Measurements from ENCODE around the gene C17orf75.

The C17orf75 gene

DNA sequence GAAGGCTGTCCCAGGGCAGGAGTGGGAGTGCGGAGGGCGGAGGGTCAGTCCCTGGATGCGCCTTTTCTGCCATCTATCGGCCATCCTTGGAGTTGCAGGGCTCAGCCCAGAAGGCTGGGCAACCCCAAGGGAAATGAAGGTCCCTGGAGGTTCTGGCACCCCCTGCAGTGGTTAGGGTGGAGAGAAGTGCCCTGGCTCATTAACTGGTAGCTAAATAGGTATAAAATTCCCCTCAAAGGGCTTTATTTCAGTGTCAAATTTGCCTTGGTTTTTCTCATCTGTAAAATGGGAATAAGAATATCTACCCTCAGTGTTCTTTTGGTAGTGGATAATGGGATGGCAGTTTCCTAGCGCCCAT lies 22.4 kb downstream of the C17orf75 start (continued):
- TF ChIP-seq ZFP3 (tag by site-specific recombination; IDR thresholded peaks at IDR 0.05; ENCODE audit: low read depth) = no peak
- TF ChIP-seq, protein P1, sequence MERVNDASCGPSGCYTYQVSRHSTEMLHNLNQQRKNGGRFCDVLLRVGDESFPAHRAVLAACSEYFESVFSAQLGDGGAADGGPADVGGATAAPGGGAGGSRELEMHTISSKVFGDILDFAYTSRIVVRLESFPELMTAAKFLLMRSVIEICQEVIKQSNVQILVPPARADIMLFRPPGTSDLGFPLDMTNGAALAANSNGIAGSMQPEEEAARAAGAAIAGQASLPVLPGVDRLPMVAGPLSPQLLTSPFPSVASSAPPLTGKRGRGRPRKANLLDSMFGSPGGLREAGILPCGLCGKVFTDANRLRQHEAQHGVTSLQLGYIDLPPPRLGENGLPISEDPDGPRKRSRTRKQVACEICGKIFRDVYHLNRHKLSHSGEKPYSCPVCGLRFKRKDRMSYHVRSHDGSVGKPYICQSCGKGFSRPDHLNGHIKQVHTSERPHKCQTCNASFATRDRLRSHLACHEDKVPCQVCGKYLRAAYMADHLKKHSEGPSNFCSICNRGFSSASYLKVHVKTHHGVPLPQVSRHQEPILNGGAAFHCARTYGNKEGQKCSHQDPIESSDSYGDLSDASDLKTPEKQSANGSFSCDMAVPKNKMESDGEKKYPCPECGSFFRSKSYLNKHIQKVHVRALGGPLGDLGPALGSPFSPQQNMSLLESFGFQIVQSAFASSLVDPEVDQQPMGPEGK (tag by site-specific recombination; IDR thresholded peaks at IDR 0.05) = peak; percentile 38; the same call in 1 of the 2 replicates
- TF ChIP-seq, protein P2, sequence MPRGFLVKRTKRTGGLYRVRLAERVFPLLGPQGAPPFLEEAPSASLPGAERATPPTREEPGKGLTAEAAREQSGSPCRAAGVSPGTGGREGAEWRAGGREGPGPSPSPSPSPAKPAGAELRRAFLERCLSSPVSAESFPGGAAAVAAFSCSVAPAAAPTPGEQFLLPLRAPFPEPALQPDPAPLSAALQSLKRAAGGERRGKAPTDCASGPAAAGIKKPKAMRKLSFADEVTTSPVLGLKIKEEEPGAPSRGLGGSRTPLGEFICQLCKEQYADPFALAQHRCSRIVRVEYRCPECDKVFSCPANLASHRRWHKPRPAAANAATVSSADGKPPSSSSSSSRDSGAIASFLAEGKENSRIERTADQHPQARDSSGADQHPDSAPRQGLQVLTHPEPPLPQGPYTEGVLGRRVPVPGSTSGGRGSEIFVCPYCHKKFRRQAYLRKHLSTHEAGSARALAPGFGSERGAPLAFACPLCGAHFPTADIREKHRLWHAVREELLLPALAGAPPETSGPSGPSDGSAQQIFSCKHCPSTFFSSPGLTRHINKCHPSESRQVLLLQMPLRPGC (tag by site-specific recombination; IDR thresholded peaks at IDR 0.05) = no peak
- TF ChIP-seq ZNF660 (tag by site-specific recombination; IDR thresholded peaks at IDR 0.05) = no peak
- TF ChIP-seq, protein P3, sequence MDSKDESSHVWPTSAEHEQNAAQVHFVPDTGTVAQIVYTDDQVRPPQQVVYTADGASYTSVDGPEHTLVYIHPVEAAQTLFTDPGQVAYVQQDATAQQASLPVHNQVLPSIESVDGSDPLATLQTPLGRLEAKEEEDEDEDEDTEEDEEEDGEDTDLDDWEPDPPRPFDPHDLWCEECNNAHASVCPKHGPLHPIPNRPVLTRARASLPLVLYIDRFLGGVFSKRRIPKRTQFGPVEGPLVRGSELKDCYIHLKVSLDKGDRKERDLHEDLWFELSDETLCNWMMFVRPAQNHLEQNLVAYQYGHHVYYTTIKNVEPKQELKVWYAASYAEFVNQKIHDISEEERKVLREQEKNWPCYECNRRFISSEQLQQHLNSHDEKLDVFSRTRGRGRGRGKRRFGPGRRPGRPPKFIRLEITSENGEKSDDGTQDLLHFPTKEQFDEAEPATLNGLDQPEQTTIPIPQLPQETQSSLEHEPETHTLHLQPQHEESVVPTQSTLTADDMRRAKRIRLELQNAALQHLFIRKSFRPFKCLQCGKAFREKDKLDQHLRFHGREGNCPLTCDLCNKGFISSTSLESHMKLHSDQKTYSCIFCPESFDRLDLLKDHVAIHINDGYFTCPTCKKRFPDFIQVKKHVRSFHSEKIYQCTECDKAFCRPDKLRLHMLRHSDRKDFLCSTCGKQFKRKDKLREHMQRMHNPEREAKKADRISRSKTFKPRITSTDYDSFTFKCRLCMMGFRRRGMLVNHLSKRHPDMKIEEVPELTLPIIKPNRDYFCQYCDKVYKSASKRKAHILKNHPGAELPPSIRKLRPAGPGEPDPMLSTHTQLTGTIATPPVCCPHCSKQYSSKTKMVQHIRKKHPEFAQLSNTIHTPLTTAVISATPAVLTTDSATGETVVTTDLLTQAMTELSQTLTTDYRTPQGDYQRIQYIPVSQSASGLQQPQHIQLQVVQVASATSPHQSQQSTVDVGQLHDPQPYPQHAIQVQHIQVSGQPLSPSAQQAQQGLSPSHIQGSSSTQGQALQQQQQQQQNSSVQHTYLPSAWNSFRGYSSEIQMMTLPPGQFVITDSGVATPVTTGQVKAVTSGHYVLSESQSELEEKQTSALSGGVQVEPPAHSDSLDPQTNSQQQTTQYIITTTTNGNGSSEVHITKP (tag by site-specific recombination; IDR thresholded peaks at IDR 0.05) = no peak
- TF ChIP-seq, protein P4, sequence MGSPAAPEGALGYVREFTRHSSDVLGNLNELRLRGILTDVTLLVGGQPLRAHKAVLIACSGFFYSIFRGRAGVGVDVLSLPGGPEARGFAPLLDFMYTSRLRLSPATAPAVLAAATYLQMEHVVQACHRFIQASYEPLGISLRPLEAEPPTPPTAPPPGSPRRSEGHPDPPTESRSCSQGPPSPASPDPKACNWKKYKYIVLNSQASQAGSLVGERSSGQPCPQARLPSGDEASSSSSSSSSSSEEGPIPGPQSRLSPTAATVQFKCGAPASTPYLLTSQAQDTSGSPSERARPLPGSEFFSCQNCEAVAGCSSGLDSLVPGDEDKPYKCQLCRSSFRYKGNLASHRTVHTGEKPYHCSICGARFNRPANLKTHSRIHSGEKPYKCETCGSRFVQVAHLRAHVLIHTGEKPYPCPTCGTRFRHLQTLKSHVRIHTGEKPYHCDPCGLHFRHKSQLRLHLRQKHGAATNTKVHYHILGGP (tag by site-specific recombination; IDR thresholded peaks at IDR 0.05) = no peak
- no peak for TF ChIP-seq ZNF501 (tag by site-specific recombination; IDR thresholded peaks at IDR 0.05)
- TF ChIP-seq SETDB1 (IDR thresholded peaks at IDR 0.05; ENCODE audit: insufficient read length, low read length) = no peak
- no peak for TF ChIP-seq ZNF2 (tag by site-specific recombination; IDR thresholded peaks at IDR 0.05)
- TF ChIP-seq ZNF514 (tag by site-specific recombination; IDR thresholded peaks at IDR 0.05) = no peak
- no peak for TF ChIP-seq ZNF561 (tag by site-specific recombination; IDR thresholded peaks at IDR 0.05; ENCODE audit: borderline replicate concordance)
- TF ChIP-seq ZBTB17 (tag by site-specific recombination; IDR thresholded peaks at IDR 0.05) = no peak; the same call in 1 of the 2 replicates
- TF ChIP-seq ZNF24 (tag by site-specific recombination; IDR thresholded peaks at IDR 0.05) = no peak
- no peak for TF ChIP-seq GLI2 (tag by site-specific recombination; IDR thresholded peaks at IDR 0.05; ENCODE audit: borderline replicate concordance, low read depth)
- TF ChIP-seq, protein P5, sequence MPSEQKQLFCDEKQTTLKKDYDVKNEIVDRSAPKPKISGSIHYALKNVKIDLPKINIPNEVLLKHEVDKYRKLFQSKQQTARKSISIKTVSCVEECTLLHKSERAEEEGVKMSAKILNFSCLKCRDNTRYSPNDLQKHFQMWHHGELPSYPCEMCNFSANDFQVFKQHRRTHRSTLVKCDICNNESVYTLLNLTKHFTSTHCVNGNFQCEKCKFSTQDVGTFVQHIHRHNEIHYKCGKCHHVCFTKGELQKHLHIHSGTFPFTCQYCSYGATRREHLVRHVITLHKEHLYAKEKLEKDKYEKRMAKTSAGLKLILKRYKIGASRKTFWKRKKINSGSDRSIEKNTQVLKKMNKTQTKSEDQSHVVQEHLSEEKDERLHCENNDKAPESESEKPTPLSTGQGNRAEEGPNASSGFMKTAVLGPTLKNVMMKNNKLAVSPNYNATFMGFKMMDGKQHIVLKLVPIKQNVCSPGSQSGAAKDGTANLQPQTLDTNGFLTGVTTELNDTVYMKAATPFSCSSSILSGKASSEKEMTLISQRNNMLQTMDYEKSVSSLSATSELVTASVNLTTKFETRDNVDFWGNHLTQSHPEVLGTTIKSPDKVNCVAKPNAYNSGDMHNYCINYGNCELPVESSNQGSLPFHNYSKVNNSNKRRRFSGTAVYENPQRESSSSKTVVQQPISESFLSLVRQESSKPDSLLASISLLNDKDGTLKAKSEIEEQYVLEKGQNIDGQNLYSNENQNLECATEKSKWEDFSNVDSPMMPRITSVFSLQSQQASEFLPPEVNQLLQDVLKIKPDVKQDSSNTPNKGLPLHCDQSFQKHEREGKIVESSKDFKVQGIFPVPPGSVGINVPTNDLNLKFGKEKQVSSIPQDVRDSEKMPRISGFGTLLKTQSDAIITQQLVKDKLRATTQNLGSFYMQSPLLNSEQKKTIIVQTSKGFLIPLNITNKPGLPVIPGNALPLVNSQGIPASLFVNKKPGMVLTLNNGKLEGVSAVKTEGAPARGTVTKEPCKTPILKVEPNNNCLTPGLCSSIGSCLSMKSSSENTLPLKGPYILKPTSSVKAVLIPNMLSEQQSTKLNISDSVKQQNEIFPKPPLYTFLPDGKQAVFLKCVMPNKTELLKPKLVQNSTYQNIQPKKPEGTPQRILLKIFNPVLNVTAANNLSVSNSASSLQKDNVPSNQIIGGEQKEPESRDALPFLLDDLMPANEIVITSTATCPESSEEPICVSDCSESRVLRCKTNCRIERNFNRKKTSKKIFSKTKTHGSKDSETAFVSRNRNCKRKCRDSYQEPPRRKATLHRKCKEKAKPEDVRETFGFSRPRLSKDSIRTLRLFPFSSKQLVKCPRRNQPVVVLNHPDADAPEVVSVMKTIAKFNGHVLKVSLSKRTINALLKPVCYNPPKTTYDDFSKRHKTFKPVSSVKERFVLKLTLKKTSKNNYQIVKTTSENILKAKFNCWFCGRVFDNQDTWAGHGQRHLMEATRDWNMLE (tag by site-specific recombination; conservative IDR thresholded peaks at IDR 0.05; ENCODE audit: low read depth) = no peak
- 0 out of 2 replicates have a peak, but pooled peaks have one; percentile 19 for TF ChIP-seq ZNF629 (tag by site-specific recombination; IDR thresholded peaks at IDR 0.05)
- no peak for TF ChIP-seq ZNF768 (tag by site-specific recombination; IDR thresholded peaks at IDR 0.05)
- TF ChIP-seq ZXDB (tag by site-specific recombination; IDR thresholded peaks at IDR 0.05) = no peak
- TF ChIP-seq ZNF785 (tag by site-specific recombination; IDR thresholded peaks at IDR 0.05) = no peak
- TF ChIP-seq, protein P6, sequence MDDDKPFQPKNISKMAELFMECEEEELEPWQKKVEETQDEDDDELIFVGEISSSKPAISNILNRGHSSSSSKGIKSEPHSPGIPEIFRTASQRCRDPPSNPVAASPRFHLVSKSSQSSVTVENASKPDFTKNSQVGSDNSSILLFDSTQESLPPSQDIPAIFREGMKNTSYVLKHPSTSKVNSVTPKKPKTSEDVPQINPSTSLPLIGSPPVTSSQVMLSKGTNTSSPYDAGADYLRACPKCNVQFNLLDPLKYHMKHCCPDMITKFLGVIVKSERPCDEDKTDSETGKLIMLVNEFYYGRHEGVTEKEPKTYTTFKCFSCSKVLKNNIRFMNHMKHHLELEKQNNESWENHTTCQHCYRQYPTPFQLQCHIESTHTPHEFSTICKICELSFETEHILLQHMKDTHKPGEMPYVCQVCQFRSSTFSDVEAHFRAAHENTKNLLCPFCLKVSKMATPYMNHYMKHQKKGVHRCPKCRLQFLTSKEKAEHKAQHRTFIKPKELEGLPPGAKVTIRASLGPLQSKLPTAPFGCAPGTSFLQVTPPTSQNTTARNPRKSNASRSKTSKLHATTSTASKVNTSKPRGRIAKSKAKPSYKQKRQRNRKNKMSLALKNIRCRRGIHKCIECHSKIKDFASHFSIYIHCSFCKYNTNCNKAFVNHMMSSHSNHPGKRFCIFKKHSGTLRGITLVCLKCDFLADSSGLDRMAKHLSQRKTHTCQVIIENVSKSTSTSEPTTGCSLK (tag by site-specific recombination; IDR thresholded peaks at IDR 0.05) = no peak
- TF ChIP-seq ZNF138 (tag by site-specific recombination; IDR thresholded peaks at IDR 0.05; ENCODE audit: borderline replicate concordance) = no peak
- TF ChIP-seq ZNF16 (tag by site-specific recombination; IDR thresholded peaks at IDR 0.05; ENCODE audit: low read depth) = peak; percentile 92
- TF ChIP-seq ZNF341 (tag by site-specific recombination; IDR thresholded peaks at IDR 0.05; ENCODE audit: low read depth) = peak; percentile 99
- no peak for TF ChIP-seq ZNF221 (tag by site-specific recombination; IDR thresholded peaks at IDR 0.05; ENCODE audit: borderline replicate concordance)
- TF ChIP-seq ZNF664 (tag by site-specific recombination; IDR thresholded peaks at IDR 0.05) = no peak

All from HEK293 (cell line).